ENCODE results near the gene KLHL9. TPM values are rescaled to one million over a fixed set of nuclear protein-coding genes. Genes with fewer than 3 reads are reported as not detected.
"Not testable (repeated sequence)": the region's sequence is repeated elsewhere in the genome, so short reads cannot be mapped to it uniquely, and the experiment has no call there.

Gene KLHL9
- total RNA-seq: 44.2 and 45.3 TPM in 2 replicates

GRCh38 chr9:21334701-21335632, at the start of gene KLHL9:
KLHL9 (minus strand) TSS chr9:21335404; CDS start chr9:21334859, 545 bp downstream.
- DNase-seq: peak; percentile 93

- no peak for DNase-seq
These were observed 48.4 kb upstream of the KLHL9 start for GRCh38 chr9:21383627-21384026.

- no peak for DNase-seq
These were observed 46.5 kb upstream of the KLHL9 start for GRCh38 chr9:21381448-21382339.

- DNase-seq: not testable (repeated sequence)
These were observed 36.3 kb upstream of the KLHL9 start for GRCh38 chr9:21371467-21371866.

GRCh38 chr9:21367957-21368356, 32.8 kb upstream of the KLHL9 start, which contains the start of gene IFNA13:
IFNA13 (minus strand) TSS chr9:21368057; CDS start chr9:21368010, 47 bp downstream.
- no peak for DNase-seq

- not testable (repeated sequence) for DNase-seq
These were observed 32.0 kb upstream of the KLHL9 start for GRCh38 chr9:21367169-21367568.

- DNase-seq: no peak
These were observed 27.1 kb upstream of the KLHL9 start for GRCh38 chr9:21362287-21362686.

GRCh38 chr9:21357479-21358460, 22.6 kb upstream of the KLHL9 start:
- DNase-seq: no peak

GRCh38 chr9:21350787-21351186, 15.6 kb upstream of the KLHL9 start, which contains the start of gene IFNA6:
IFNA6 (minus strand) TSS chr9:21350887; CDS start chr9:21350887, 0 bp downstream.
- no peak for DNase-seq

- no peak for DNase-seq
These were observed 13.3 kb upstream of the KLHL9 start for GRCh38 chr9:21348430-21348970.

- DNase-seq: no peak
These were observed 5.5 kb upstream of the KLHL9 start for GRCh38 chr9:21340735-21341134.

GRCh38 chr9:21336457-21336856, 1.3 kb upstream of the KLHL9 start:
- no peak for DNase-seq

GRCh38 chr9:21333226-21333625, 2.0 kb downstream of the KLHL9 start:
- no peak for DNase-seq

GRCh38 chr9:21331676-21332402, 3.4 kb downstream of the KLHL9 start:
- no peak for DNase-seq

GRCh38 chr9:21326526-21327139, 8.6 kb downstream of the KLHL9 start:
- DNase-seq: peak; percentile 65

- DNase-seq: peak; percentile 44
These were observed 11.2 kb downstream of the KLHL9 start for GRCh38 chr9:21324047-21324446.

- DNase-seq: no peak
These were observed 12.2 kb downstream of the KLHL9 start for GRCh38 chr9:21322911-21323461.

- peak; percentile 17 for DNase-seq
These were observed 14.7 kb downstream of the KLHL9 start for GRCh38 chr9:21320465-21320864.

GRCh38 chr9:21317956-21318923, 17.0 kb downstream of the KLHL9 start:
- peak; percentile 87 for DNase-seq

Measured in dermis blood vessel endothelial cell (primary cell).